IPS DF 4.7 (cell line): ENCODE data around the gene ZFHX3.

Source experiments
- DNase-seq: peaks from one replicate; pipeline ENCODE4 v3.0.0-alpha.2; 2013; ENCODE audit warnings: low spot score; ENCODE audit errors: extremely low read depth

The ZFHX3 gene

DNA sequence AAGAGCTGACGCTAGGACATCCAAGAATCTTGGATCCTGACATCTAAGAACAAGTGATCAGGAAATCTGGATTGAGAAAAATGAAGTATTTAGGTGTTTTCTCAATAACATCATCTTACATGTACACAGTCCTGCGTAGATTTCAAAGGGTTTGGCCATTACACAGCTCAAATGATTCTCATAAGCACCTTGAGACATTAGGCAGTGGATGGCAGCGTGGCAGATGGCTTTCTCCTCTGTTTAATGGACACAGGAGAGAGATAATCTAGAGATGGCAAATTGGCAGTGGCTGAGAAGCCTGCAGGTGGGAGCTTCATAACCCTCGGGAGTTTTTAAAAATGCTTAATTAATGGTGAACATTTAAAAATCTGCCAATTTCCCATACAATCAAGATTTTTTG is 137.5 kb downstream of the ZFHX3 start:
- no peak for DNase-seq

DNA sequence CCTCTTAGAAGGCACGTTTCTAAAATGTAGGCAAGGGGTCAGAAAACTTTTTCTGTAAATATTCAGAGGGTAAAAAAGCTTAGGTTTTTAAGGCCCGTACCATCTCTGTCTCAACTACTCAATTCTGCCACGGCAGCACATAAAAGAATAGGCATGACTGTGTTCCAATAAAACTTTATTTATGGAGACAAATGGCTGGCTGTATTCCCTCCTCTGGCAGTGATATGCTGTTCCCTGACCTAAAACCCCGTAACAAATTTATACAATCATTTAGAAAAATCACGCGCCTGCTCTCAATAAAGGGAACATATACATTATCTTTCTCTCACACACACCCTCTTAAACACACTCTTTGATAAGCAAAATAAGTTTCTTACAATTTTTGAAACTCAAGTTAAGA is 138.7 kb downstream of the ZFHX3 start:
- no peak for DNase-seq

DNA sequence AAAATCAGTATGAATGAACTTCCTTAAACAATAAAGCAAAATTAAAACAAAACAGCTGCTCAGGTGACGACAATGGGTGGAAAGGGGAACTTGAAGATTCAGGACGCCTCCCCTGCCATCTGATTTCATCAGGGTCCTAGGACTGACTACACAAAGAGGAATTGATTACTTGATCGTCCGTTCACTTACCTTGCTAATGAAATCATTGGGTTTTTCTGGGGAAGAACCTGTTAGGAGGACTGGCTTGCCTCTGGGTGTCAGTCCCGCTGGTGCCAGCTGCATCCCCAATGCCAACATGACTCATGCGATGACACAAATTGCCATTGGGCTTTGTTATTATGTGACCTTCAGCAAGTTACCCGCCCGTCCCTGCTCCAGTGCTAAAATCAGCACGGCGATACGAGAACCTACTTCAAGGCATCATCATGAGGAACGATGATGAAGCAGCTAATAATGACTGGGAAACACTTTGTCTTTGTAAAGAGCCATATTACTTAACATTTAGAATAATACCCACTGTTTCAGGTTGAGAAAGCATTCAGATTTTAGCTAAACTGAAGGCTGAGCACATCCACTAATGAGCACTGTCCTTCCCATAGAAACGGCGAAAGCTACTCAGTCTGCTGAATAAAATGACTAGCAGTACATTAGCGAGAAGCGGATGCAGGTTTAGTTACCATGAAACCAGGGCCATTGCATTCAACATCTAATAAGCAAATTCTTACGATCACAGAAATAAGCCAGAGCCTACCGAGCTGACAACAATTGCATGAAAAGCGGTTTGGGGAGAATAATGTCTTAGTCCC is 139.4 kb downstream of the ZFHX3 start:
- no peak for DNase-seq

DNA sequence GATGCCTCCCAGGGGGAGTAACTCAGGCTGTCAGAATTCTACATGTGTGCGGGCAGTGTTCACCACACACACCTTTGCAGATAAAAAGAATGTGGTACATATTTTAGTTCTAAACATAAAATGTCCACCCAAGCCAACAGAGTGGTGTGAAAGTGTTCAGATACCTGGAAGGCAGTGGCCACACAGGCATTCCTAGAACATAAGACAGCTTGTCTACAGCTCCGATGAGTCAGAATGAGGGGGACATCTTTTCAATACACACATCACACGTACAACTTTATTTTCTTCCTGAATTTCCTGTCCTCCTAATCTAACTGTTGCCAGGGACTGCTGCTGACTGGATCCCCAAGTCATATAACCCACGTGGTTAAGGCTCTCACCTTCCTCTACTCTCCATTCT is 142.3 kb downstream of the ZFHX3 start:
- DNase-seq = no peak

DNA sequence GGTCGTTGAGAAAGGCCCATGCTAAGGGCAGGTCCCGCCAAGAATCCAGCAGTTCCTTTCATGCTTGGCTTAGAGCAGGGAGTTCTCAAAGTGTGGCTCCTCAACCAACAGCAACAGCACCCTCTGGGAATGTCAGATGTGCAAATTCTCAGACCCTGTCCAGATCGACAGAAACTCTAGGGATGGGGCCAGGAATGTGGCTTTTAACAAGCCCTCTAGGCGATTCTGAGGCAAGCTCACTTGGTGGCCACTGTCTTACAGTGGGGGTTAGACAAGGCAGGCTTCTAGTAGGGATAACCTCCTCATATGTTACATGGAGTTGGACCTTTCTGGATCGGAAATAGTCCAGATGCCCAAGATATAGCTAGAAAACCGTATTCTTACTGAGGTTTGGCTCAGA is 144.8 kb downstream of the ZFHX3 start:
- DNase-seq = no peak

DNA sequence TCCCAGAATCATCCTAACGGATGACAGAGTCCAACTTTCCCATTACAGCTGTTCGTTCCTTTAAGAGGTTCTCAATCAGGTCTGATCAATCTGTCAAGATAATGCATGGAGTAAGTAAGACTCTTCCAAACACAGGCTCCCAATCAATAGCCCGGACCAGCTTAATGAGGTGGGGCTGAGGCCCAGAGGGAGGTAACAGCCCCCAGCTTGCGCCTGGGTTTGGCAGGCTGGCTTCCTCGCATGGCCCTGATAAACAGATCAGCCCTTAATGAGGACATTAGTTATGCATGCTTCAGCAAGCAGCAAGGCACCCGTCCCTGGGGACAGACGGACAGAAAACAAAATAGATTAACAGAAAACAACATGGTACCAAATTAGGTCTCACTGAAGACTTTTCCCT is 145.7 kb downstream of the ZFHX3 start:
- DNase-seq = no peak

DNA sequence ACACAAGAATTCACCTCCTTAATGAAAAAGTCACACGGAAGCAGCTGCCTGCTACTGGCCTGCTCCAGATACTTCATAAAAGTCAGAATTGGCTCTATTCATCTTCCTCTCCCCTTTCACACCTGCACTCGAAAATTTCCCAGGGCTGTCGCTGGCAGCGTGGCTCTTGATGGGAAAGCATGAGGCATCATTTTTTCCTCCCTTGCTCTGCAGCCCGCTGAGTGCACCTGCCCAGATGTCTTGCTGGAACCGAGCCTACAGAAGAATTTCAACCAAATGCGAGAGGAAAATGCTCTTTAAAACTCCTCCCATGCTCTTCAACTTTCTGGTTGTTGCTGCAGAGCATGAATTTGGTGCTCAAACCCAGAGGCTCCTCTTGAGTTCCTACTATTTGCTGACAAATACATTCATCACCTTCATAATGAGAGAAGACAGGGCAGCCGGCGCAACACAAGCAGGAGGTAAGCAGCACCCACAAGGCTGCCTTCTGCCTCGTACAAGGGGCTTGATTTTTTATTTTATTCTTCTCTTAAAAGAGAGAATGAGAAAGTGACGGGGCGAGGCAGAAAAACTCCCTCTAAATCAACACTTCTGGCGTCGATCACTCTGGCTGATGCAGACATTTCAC is 146.8 kb downstream of the ZFHX3 start:
- DNase-seq = no peak

DNA sequence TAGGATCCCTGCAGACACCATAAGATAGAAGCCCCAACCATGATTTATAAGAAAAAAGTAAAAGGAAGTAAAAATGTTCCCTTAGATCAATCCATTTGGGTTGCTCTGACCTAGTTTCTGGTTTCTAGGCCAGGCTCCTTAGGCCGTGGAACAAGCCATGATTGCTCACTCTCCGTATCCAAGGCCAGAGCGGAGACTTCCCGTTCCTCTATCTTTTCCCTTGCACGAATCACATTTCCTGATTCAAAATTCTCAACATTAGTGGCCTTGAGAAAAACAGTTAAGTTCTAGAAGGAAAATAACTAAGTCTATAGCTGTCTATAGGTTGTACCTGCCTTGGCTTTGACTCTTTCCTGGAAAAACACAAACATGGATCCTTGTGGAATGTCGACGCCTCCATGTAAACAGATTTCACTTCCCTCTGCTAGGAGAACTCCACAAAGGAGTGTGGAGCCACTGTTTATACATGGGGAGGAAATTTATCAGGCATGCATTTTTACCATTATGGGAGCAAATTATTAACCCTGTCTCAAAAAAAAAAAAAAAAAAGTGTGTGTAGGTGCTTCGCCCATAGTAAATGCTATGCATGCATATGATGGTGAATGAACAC is 149.6 kb downstream of the ZFHX3 start:
- no peak for DNase-seq

DNA sequence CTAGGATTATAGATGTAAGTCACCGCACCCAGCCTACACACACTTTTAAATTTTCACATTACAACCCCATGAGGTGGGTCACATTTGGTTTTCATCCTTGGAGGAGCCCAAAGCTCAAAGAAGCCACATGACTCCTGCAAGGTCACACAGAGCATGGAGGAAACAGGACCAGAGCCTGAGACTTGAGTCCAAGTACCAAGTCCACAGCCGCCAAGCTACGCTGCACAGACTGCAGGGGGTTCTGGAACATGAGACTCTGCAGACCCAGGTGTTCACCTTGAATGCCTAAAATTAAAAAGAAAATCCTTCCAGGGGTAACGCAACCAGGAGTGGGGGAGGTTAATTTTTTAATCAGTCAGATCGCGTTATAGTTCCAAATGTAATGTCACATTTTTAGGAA is 150.2 kb downstream of the ZFHX3 start:
- no peak for DNase-seq

DNA sequence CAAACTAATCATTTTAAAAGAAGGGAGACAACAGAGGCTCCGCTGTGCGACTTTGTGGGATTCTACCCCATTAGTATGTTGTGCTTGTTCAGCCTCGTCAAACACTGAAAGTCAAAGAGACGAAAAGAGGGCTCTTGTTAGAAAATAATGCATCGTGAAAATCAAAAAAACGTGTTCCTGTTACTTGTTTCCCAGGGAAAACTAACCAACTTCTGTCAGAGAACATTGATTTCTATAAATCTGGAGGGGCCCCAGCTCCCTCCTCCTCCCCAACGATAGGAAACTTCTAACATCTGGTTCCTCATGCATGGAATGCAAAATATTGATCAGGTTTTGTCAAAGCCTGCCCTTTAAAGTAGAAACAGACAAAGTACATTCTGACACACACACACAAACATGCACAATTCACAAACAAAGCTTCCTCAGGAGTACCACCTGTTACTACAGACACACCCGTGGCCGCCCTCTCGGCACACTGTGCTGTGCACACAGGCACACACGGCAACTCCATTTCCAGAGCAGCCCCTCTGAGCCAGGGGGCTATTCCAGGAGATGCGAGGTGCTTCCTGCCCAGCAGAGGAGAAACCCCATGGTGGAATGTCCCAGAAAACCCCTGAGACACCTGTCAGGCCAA is 151.3 kb downstream of the ZFHX3 start:
- no peak for DNase-seq

DNA sequence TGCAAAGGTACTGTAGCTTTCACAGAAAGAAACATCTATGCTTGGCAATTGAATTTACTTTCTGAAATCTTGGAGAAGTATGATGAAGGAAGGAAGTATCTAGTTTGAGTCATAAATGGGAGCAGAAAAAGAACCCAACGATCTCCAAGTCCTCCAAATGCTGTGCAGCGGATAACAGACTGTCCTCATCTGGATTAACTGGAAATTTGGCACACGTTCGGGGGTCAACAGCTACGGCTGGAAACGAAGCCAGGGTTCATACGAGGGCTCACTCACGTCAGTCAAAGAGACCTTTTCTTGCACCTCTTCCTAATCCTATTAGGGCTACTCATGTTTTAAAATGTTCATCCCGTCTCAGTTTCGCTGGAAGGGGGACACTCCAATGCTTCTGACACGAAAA is 152.0 kb downstream of the ZFHX3 start:
- DNase-seq = no peak

DNA sequence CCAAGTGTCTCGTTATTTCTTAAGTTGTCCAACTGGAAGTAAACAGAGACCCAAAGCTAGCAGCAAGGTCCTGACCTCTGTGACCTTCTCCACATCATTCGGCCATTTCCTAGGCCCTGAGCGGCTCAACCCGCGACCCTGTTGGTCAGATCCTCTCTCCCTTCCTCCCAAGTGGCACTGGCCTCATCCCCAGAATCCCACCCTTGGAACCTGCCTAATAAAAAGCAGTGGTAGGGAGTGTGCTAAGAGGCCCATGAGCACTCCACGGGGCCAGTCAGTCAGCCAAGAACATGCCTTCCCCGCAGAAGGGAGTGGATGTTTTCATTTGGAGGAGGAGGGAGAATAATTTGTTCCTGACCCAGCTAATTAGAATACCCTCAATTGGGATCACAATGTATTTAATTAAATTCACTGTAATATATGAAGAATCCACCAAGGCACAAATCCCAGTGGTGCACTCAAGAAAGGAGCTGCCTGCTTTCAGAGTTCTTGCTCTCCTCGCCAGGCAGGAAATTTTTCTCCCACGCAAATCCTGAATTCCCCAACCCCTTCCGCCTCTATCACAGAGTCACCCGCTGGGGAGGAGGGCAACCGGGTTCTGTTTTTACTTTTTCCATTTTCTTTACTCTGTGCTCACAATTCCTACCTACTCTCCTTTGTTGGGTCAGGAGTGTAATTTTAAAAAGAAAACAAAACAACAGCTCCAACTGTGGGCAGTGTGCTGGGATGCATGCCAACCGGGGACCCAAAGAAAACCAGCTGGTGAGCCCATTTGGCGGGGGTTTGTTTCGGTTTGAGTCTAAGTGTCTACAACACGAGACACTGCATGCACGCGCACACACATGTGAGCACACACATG is 153.4 kb downstream of the ZFHX3 start:
- DNase-seq = no peak

DNA sequence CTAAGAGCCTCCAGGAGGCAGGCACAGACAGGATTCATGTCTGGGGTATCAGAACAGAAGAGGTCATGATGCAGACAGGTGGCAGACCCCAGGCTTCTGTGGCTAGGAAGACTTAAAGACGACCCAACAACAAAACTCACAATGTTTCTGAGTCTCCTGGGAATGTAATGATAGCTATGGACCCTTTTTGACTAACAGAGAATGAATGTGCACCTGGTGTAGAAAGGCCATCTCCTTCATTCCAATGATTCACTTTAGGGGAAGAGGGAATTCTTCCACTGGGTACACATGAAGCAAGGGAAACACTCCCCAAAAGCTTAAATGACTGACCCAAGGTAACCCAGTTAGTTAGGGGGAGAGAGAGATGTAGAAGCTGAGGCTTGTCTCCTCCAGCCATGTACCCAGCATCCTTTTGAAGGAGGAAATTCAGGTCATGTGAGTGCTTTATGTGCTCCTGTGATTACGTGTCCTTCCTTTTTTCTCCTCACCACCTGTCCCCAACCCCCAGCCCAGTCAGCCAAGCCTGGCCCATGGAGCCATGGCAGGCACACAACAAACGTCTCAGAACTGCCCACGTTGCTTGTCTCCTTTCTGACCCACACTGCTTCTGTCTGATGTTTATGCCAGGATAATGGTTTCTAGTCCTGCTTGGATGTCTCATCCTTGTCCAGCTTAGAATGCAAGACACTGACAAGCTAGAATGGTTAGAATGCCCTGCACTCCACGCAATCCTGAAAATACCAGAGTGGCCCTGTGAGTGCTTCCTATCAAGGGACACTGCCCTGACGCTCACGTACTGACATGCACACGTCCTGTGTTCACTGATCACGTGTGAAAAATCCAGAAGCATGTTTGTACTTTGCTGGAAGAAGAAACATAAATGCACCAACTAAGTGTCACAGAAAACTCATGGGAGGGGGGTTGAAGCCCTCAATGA is 156.4 kb downstream of the ZFHX3 start:
- DNase-seq = no peak

DNA sequence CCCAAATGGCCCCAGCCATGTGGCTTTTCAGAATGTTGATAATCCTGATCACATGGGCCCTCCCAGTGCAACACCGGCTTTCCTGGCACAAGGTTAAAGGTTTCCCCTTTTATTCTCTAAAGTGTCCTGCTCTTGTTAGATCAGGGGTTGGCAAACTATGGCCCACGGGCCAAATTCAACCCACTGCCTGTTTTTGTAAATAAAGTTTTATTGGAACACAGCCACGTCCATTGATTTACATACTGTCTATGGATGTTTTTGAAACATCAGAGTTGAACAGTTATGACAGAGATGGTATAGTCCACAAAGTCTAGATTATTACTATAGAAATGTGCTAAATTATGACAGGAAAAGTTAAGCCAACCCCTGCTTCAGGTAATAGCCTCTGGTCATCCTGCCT is 157.3 kb downstream of the ZFHX3 start:
- DNase-seq = no peak

DNA sequence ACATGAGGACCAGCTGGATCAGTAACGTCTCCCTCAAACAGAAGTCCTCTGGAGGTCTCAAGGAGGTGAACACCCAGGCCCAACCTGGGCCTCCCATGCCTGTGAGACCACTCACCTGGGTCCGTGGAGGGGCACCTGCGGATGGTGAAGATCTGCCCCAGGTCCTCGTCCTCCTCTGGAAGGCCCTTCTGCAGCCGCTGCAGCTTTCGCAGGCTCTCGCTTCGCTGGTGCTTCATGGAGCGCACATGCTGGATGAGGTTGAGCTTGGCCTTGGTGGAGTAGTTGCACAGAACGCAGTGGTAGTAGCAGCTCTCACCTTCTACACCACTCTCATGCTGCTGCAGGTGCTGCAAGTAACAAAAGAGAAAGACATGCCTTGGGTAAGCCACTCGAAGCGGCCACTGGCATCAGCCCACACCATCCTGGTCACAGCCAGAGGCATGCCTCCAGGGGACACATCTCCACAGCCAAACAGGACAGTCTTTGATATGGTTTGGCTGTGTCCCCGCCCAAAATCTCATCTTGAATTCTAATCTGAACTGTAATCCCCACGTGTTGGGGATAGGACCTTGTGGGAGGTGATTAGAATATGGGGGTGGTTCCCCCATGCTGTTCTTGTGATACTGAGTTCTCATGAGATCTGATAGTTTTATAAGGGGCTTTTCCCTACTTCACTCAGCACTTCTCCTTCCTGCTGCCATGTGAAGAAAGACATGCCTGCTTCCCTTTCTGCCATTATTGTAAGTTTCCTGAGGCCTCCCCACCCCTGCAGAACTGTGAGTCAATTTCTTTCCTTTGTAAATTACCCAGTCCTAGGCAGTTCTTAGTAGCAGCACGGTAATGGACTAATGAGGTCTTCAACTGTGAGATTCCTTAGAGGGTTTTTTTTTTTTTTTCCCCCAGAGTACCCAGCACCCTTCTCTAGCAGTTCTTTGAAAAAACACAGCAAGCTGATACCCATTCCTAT is 158.0 kb downstream of the ZFHX3 start:
- DNase-seq = no peak

DNA sequence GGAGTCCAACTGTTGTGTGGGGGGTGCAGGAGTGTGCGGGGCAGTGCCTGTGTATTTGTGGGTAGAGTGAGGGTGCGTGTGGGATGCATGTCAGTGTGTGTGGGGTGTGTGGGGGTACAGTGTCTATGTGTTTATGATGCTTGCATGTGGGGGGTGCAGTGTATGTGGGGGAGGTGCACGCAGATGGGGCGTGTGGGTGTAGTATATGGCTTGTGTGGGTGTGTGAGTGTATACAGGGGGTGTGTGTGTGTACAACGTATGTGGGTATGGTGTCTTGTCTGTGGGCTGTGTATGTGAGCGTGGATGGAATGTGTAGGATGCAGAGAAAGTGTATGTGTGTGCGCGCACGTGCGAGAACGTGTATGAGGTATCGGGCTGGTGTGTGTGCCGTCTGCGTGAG is 160.4 kb downstream of the ZFHX3 start:
- DNase-seq = no peak

DNA sequence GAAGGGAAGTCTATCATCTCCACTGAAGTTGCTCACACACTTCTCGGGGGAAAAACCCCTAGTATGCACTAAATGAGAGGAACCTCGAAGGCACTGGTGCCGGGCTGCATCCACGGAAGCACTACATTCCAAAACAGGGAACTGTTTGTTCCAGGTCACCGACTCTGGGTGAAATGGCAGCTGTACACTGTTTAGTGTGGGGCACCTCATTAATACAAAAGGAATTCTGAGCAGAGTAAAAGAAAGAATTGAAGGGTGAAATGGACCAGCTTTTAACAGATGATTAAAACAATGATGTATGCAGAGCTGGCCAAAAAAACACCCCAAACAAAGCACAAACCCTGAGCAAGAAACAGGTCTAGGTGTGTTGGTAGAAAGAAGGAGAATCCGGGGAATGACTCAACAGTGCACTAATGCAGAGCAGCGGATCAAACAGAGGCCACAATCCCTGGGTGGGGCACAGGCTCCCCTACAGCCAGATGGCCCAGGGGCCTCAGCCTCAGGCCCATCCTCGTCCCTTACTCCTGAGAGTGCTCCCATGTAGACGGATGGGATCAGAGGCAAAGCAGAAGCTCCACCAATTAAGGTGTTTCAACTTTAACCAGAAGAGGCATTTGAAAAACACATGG is 161.5 kb downstream of the ZFHX3 start:
- DNase-seq = no peak

DNA sequence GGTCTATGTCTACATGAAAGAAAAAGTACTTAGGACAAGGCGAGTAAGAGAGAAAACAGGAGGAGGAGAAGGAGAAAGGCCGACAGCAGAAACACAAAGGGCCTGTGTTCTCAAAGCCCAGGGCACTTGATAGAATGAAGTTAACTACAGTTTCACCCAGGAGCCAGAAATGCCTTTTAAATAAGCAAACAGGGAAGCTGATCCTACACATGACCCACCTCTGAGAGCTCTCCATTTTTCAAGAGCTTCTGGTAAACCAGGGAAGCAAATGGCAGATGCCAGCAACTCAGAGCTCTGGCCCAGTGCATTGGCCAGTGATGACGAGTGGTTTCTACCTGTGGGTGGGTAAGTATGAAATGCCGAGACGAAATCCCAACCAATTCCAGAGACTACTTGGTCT is 163.4 kb downstream of the ZFHX3 start:
- DNase-seq = no peak

DNA sequence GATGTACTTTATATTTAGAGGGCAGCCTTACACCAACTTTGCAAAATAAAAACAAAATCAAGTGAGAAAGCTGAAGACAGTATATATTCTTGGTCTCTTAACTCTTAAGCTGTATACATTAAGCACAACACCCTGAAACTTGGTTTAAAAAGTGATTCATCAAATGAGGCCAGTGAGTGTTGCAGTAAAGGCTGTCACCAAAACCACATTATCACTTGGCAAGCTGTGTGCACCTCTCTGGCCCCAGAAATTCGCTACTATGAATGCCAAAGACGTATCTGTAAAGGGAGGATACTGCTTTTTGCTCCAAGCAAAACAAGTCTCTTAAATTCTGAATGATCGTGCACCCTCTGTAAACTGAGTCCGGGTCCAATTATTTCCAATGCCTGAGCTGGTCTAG is 163.9 kb downstream of the ZFHX3 start:
- DNase-seq = no peak
